Mesendoderm (in vitro differentiated cells): Measurements from ENCODE around the gene COMMD1.

Source experiments
- DNase-seq: peaks from one replicate; pipeline ENCODE4 v3.0.0; 2013
- H2AK5ac ChIP-seq: 2 replicates; pipeline ENCODE4 v1.6.1; 2013; ENCODE audit warnings: low read length, inconsistent platforms
- H2BK120ac ChIP-seq: 2 replicates; pipeline ENCODE4 v1.6.1; 2013; ENCODE audit warnings: low read depth, mild to moderate bottlenecking, low read length, moderate library complexity, mixed read lengths
- H2BK15ac ChIP-seq: replicated peaks from 2 replicates; pipeline ENCODE4 v1.6.1; 2013; ENCODE audit warnings: low read depth, mild to moderate bottlenecking, moderate library complexity
- H2BK5ac ChIP-seq: 2 replicates; pipeline ENCODE4 v1.6.1; 2013; ENCODE audit warnings: low read length, inconsistent platforms
- H3K18ac ChIP-seq: 2 replicates; pipeline ENCODE4 v1.6.1; 2013; ENCODE audit warnings: mild to moderate bottlenecking, low read length, mixed read lengths
- H3K23ac ChIP-seq: one replicate; pipeline ENCODE4 v1.6.1; 2013; ENCODE audit warnings: low read length
- H3K27ac ChIP-seq: 2 replicates; pipeline ENCODE4 v1.5.1; 2013; ENCODE audit warnings: low read depth, mild to moderate bottlenecking, inconsistent platforms, low read length, moderate library complexity
- H3K27me3 ChIP-seq: 2 replicates; pipeline ENCODE4 v1.6.1; 2013; ENCODE audit warnings: low read length, control low read depth, mild to moderate bottlenecking, inconsistent platforms; ENCODE audit not compliant: insufficient read depth, poor library complexity
- H3K36me3 ChIP-seq: 2 replicates; pipeline ENCODE4 v1.6.1; 2013; ENCODE audit warnings: low read length, inconsistent platforms; ENCODE audit not compliant: control insufficient read depth, insufficient read depth
- H3K4ac ChIP-seq: one replicate; pipeline ENCODE4 v1.6.1; 2013; ENCODE audit warnings: low read depth, mild to moderate bottlenecking, low read length, moderate library complexity
- H3K4me1 ChIP-seq: 2 replicates; pipeline ENCODE4 v1.6.1; 2013; ENCODE audit warnings: low read depth, low read length, inconsistent platforms; ENCODE audit not compliant: control insufficient read depth
- H3K4me2 ChIP-seq: 2 replicates; pipeline ENCODE4 v1.6.1; 2013; ENCODE audit warnings: low read length
- H3K4me3 ChIP-seq: 2 replicates; pipeline ENCODE4 v1.5.1; 2013; ENCODE audit warnings: mild to moderate bottlenecking, low read length
- H3K56ac ChIP-seq: one replicate; pipeline ENCODE4 v1.6.1; 2013; ENCODE audit warnings: low read length
- H3K79me1 ChIP-seq: 2 replicates; pipeline ENCODE4 v1.6.1; 2013; ENCODE audit warnings: low read length, inconsistent platforms
- H3K79me2 ChIP-seq: 2 replicates; pipeline ENCODE4 v1.6.1; 2013; ENCODE audit warnings: mild to moderate bottlenecking, low read length; ENCODE audit not compliant: control insufficient read depth, insufficient read depth
- H3K9ac ChIP-seq: 2 replicates; pipeline ENCODE4 v1.6.1; 2013; ENCODE audit warnings: low read length, inconsistent platforms
- H4K5ac ChIP-seq: one replicate; pipeline ENCODE4 v1.6.1; 2013; ENCODE audit warnings: low read length
- H4K8ac ChIP-seq: one replicate; pipeline ENCODE4 v1.6.1; 2013; ENCODE audit warnings: low read depth, mild to moderate bottlenecking, control low read depth, low read length, moderate library complexity
- WGBS: extraction: QIAGEN DNeasy Blood & Tissue Kit; methylation state at CpG from one replicate; pipeline ENCODE4 v1.1.7; 2013; ENCODE audit warnings: low lambda C conversion rate, missing lambda C conversion rate; ENCODE audit not compliant: insufficient coverage; ENCODE audit errors: extremely low coverage; 5-methylcytosine and 5-hydroxymethylcytosine counted together

COMMD1 gene

DNA sequence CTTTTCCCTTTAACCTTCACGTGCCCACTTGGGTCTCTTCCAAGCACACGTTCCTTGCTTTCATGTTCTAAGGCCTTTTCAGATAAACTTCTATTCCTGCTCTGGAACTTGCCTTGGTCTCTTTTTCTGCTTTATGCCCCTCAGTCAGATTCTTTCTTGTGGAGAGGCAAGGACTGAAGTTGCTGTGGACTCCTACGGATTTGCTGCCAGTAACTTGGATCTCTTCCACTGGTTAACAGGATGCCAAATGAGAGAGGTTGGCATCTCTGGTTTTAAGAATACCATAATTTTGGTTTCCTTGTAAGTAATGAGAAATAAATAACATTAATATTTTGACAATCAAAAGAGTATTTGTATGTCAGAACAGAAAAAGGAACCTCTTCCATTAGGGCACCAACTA, 33.0 kb downstream of the COMMD1 start:
- Histone ChIP-seq H4K8ac (no peak overlapping the region), H3K36me3 (no peaks in the 10 kb centered on the region), H3K79me2 (no peaks in the 10 kb centered on the region), H3K27me3 (no peaks in the 10 kb centered on the region), H3K18ac (peak overlapping the region; percentile 77), H2BK15ac (no peak overlapping the region), H3K27ac (no peak overlapping the region), H2AK5ac (no peak overlapping the region), H4K5ac (no peak overlapping the region), H3K79me1 (no peaks in the 10 kb centered on the region), H3K4me2 (no peak overlapping the region), H3K4ac (no peak overlapping the region), H3K56ac (no peak overlapping the region), H3K4me3 (no peak overlapping the region), H2BK5ac (no peak overlapping the region), H3K4me1 (no peaks in the 10 kb centered on the region), H3K9ac (no peak overlapping the region), H3K23ac (no peak overlapping the region), H2BK120ac (no peak overlapping the region)
- no peak for DNase-seq
- WGBS = no CpG with 5 or more reads among the region's 3 CpGs

DNA sequence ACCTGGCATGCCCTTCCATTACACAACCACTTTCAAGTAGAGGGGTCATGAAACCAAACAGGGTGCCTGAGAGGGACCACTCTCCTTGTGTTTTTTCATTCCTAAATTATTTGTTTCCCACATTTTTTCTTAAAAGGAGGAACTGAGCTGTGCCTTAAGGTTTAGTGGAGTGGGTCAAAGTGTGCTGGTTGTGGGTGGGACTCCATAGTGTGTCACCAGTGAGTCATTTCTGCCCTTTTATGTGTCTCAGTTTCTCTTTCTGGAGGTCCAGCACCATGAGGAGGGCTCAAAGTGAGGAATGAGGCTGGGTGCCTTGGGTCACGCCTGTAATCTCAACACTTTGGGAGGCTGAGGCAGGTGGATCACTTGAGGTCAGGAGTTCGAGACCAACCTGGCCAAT, 37.8 kb downstream of the COMMD1 start:
- H3K23ac ChIP-seq = no peak overlapping the region
- H2AK5ac ChIP-seq = no peak overlapping the region
- H3K4me3 ChIP-seq = no peak overlapping the region
- H2BK120ac ChIP-seq = no peak overlapping the region
- no CpG with 5 or more reads among the region's 2 CpGs for WGBS
- H3K56ac ChIP-seq = no peak overlapping the region
- H3K36me3 ChIP-seq = no peaks in the 10 kb centered on the region
- H4K5ac ChIP-seq = no peak overlapping the region
- no peak for DNase-seq
- H3K4me1 ChIP-seq = no peaks in the 10 kb centered on the region
- H3K4ac ChIP-seq = no peak overlapping the region
- H3K27ac ChIP-seq = no peak overlapping the region
- H3K27me3 ChIP-seq = no peaks in the 10 kb centered on the region
- no peak overlapping the region for H3K9ac ChIP-seq
- H3K79me1 ChIP-seq = no peaks in the 10 kb centered on the region
- H2BK15ac ChIP-seq = no peak overlapping the region
- H3K4me2 ChIP-seq = no peak overlapping the region
- H4K8ac ChIP-seq = no peak overlapping the region
- no peak overlapping the region for H3K18ac ChIP-seq
- no peaks in the 10 kb centered on the region for H3K79me2 ChIP-seq
- no peak overlapping the region for H2BK5ac ChIP-seq

DNA sequence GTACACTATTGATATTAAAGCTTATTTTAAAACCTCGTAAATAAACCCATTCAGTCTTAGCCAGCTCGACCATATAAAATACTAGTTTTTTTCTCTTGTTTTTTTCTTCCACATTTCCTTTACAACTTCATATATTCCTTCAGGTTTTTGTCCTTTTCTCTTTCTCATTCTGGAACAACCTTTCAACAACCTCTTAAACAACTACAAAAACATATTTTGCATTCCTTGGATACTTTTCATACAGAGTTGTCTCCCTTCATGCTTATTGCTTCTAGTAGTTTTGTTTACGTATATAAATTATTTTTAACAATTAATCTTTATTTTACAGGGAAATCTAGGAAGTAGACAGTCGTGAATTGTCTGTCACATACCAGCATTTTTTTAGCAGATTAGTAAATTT, 41.2 kb downstream of the COMMD1 start:
- H3K79me2 ChIP-seq = no peaks in the 10 kb centered on the region
- no peaks in the 10 kb centered on the region for H3K27me3 ChIP-seq
- no peak overlapping the region for H2AK5ac ChIP-seq
- DNase-seq = no peak
- no peak overlapping the region for H2BK15ac ChIP-seq
- no peak overlapping the region for H4K8ac ChIP-seq
- no peak overlapping the region for H3K27ac ChIP-seq
- no peak overlapping the region for H2BK5ac ChIP-seq
- H3K56ac ChIP-seq = no peak overlapping the region
- H3K4me2 ChIP-seq = no peak overlapping the region
- no peak overlapping the region for H3K9ac ChIP-seq
- H3K4me1 ChIP-seq = no peaks in the 10 kb centered on the region
- no peak overlapping the region for H3K18ac ChIP-seq
- H3K36me3 ChIP-seq = no peaks in the 10 kb centered on the region
- no peak overlapping the region for H3K23ac ChIP-seq
- H4K5ac ChIP-seq = no peak overlapping the region
- H3K79me1 ChIP-seq = no peaks in the 10 kb centered on the region
- no peak overlapping the region for H2BK120ac ChIP-seq
- WGBS = 100% methylated on average over 2 of the region's 4 CpGs
- H3K4me3 ChIP-seq = no peak overlapping the region
- no peak overlapping the region for H3K4ac ChIP-seq

DNA sequence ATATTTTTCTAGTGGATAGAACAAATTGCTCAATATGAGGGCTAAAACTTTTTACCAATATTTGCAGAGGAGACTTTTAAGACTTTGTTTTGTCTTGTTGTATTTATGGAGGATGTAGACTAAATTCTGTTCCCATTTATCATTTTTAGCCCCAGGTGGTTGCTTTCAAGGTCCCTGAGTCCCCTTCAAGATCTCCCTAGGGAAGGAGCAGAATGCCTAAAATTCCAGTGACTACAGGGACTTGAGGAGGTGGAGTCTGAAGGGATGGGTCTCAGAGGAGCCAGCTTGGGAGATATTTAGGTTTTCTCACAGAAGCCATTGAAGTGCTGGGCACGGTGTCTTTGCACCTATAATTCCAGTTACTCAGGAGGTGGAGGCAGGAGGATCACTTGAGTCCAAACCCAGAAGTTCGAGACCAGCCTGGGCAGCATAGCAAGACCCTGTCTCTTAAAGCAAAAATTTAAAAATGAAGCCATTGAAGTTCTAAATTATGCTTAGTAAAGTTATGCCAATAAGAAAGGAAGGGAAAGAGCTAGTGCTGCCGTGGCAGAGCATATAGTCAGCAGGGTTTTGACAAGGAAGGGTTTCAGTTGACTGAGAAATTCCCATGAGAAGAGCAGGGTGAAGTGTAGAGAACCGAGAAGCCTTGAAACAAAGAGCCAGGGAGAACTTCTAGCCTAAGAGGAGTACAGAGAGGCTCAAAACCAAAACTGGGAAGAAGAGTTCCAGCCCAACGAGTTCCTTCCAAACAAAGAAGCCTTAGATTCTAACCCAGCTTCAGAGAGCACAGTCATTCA, 43.4 kb downstream of the COMMD1 start:
- Histone ChIP-seq H3K79me1 (no peaks in the 10 kb centered on the region), H3K4ac (no peak overlapping the region), H3K9ac (no peak overlapping the region), H2BK120ac (no peak overlapping the region), H3K27me3 (no peaks in the 10 kb centered on the region), H3K4me1 (no peaks in the 10 kb centered on the region), H3K23ac (no peak overlapping the region), H3K27ac (no peak overlapping the region), H3K4me3 (no peak overlapping the region), H2BK15ac (no peak overlapping the region), H3K4me2 (no peak overlapping the region), H2AK5ac (no peak overlapping the region), H3K79me2 (no peaks in the 10 kb centered on the region), H2BK5ac (no peak overlapping the region), H4K5ac (no peak overlapping the region), H3K56ac (no peak overlapping the region), H3K36me3 (no peaks in the 10 kb centered on the region), H4K8ac (no peak overlapping the region), H3K18ac (peak overlapping the region; percentile 68)
- DNase-seq = peak; percentile 90
- no CpG with 5 or more reads among the region's 5 CpGs for WGBS

DNA sequence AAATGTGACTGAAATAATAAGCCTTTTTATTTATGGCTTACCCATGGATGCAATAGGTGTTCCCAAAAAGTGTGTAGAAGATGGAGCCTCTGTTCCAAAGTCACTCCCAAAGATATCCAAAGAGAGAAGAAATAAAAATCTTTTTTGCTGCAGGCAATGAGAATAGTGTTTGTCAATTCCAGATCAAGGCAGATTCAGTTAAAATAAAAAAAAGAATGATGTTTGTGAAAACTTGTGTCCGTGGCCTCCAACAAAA, 43.9 kb downstream of the COMMD1 start:
- Histone ChIP-seq H2BK5ac (no peak overlapping the region), H2BK120ac (no peak overlapping the region), H3K36me3 (no peaks in the 10 kb centered on the region), H3K27ac (no peak overlapping the region), H3K4me1 (no peaks in the 10 kb centered on the region), H4K8ac (no peak overlapping the region), H3K18ac (peak overlapping the region; percentile 68), H2BK15ac (no peak overlapping the region), H3K4me2 (no peak overlapping the region), H2AK5ac (no peak overlapping the region), H3K4ac (no peak overlapping the region), H3K23ac (no peak overlapping the region), H3K79me1 (no peaks in the 10 kb centered on the region), H3K56ac (no peak overlapping the region), H3K4me3 (no peak overlapping the region), H4K5ac (no peak overlapping the region), H3K9ac (no peak overlapping the region), H3K79me2 (no peaks in the 10 kb centered on the region), H3K27me3 (no peaks in the 10 kb centered on the region)
- no peak for DNase-seq
- no CpG with 5 or more reads among the region's 1 CpG for WGBS
